ENCODE results near the gene PIK3AP1. TPM values are rescaled to one million over a fixed set of nuclear protein-coding genes. Genes with fewer than 3 reads are reported as not detected.
"Not testable (repeated sequence)": the region's sequence is repeated elsewhere in the genome, so short reads cannot be mapped to it uniquely, and the experiment has no call there.

Gene PIK3AP1
- total RNA-seq, 6 donors from 2014 or later: 22.0 to 64.8 (median 34.6) TPM

DNA sequence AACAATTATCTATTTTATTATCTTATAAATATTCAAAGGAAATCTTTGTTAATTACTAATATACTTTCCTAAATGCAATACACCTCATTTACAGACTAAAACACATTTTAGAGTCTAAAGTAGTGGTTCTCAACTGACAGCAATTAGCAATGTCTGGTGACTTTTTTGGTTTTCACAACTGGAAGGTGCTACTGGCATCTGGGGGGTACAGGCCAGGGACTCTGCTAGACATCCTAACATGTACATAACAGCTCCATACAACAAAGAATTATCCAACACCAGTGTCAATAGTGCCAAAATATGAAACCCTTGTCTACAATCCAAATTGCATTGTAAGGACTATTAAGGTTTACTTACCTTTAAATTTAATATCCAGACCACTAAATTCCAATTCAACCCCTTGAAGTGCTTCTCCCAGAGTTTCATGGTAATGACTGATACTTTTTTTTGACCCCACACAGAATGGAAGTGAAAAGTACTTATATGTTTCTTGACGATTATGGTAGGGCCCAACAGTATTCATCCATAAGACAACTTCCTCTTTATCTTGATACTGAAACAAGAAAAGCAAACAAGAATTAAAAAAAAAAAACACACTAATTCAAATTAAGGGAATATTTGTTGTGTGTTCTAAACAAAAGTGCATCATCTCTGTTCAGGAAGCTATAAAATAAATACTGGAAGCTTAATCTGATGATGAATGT is 143.9 kb downstream of the PIK3AP1 start:
- no peaks in the 10 kb centered on the region for H3K9me3 ChIP-seq
- no peak for ATAC-seq (ENCODE audit: low FRiP score in 2 of 2)
- DNase-seq: no peak
- no peak overlapping the region for H3K27ac ChIP-seq
- no peaks in the 10 kb centered on the region for H3K27me3 ChIP-seq
- H3K36me3 ChIP-seq: peaks cover 0 to 15% (median 0%) of the 10 kb centered on the region in 4 donors
- WGBS, 2 donors: 26 to 45% methylated on average over 1 of the region's 1 CpG
- TF ChIP-seq POLR2A (IDR thresholded peaks at IDR 0.05) (no peak), POLR2AphosphoS5 (IDR thresholded peaks at IDR 0.05) (no peak), EP300 (IDR thresholded peaks at IDR 0.05) (no peak)
- TF ChIP-seq, protein P1, sequence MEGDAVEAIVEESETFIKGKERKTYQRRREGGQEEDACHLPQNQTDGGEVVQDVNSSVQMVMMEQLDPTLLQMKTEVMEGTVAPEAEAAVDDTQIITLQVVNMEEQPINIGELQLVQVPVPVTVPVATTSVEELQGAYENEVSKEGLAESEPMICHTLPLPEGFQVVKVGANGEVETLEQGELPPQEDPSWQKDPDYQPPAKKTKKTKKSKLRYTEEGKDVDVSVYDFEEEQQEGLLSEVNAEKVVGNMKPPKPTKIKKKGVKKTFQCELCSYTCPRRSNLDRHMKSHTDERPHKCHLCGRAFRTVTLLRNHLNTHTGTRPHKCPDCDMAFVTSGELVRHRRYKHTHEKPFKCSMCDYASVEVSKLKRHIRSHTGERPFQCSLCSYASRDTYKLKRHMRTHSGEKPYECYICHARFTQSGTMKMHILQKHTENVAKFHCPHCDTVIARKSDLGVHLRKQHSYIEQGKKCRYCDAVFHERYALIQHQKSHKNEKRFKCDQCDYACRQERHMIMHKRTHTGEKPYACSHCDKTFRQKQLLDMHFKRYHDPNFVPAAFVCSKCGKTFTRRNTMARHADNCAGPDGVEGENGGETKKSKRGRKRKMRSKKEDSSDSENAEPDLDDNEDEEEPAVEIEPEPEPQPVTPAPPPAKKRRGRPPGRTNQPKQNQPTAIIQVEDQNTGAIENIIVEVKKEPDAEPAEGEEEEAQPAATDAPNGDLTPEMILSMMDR (IDR thresholded peaks at IDR 0.05): no peak
- H3K4me1 ChIP-seq: peaks cover 18 to 39% (median 27%) of the 10 kb centered on the region in 4 donors
- H3K4me3 ChIP-seq: no peak overlapping the region

GRCh38 chr10:96574564-96574963 is 145.8 kb downstream of the PIK3AP1 start:
- not testable (repeated sequence) for H3K4me3 ChIP-seq; H3K27ac ChIP-seq; H3K9me3 ChIP-seq; ATAC-seq (ENCODE audit: low FRiP score in 2 of 2); H3K27me3 ChIP-seq; DNase-seq
- peaks cover 11 to 30% (median 20%) of the 10 kb centered on the region in 4 donors for H3K4me1 ChIP-seq
- 97 to 100% methylated on average over 2 of the region's 2 CpGs for WGBS, 2 donors
- H3K36me3 ChIP-seq: peaks cover 0 to 18% (median 0%) of the 10 kb centered on the region in 4 donors

DNA sequence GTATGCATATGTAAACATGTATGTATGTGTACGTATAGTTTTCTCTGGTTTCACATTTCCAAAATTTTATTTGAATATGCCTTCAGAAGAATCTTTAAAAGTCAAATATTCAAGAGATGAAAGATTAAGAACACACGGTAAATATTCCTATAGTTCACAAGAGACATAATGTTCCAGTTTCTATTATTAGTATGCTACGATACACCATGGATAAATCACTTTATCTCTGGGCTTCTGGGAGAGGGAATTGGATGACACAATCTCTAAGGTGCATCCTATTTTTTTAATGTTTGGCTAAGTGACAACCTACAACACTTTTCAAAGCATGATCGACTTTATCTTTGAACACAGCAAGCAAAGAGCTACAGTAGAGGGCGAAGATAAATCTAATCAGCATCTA is 147.3 kb downstream of the PIK3AP1 start:
- Histone ChIP-seq H3K27me3 (no peaks in the 10 kb centered on the region), H3K4me3 (no peak overlapping the region), H3K4me1 (peaks cover 11 to 26% (median 22%) of the 10 kb centered on the region in 4 donors), H3K36me3 (peaks cover 0 to 22% (median 0%) of the 10 kb centered on the region in 4 donors), H3K9me3 (no peaks in the 10 kb centered on the region), H3K27ac (no peak overlapping the region)
- 90% methylated on average over 5 of the region's 5 CpGs for WGBS, 2 donors
- DNase-seq (no peak), ATAC-seq (ENCODE audit: low FRiP score in 2 of 2) (no peak)
- no peak for TF ChIP-seq POLR2A (IDR thresholded peaks at IDR 0.05)
- TF ChIP-seq, protein P1 (IDR thresholded peaks at IDR 0.05): no peak
- TF ChIP-seq EP300 (IDR thresholded peaks at IDR 0.05): no peak
- TF ChIP-seq POLR2AphosphoS5 (IDR thresholded peaks at IDR 0.05): no peak

DNA sequence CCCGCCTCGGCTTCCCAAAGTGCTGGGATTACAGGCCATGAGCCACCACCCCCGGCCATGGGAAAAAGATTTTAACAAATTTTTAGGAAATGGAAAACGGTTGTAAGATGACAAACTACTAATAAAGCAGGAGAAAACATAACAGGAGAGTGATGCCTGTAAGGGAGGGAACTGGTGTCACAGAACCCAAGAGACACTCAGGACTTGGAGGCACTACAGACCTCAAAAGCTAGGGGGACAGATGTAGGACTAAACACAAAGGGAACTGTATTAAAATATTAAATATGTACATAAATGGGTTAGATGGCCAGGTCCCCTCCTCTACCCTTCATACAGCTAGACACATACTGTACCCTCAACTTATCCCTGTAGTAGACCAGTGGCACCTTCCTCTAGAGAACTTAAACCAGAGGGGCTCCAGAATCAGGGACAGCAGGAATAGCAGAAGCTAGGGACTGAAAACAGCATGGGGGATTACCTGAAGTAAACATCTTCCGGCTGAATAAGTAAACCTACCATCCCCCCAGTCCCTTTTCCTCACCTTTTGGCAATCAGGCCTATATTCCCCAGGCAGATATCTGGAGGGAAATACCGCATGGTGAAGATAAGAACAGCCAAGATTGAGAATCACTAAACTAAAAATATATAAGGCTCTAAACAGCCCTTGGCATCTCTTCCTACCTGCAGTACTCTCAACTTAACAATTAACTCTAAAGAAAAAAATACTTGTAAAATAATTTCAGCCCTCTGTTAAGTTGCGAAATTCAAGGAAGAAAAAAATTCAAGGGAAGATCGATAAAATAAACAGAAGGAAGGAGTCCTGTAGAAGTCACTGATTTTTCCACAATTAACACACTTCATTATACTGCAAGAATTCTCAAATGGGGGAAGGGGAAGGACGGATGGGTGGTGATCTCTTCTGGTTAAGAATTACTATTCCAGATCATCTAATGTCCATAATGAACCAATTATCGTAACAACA is 149.0 kb downstream of the PIK3AP1 start:
- Histone ChIP-seq H3K9me3 (no peaks in the 10 kb centered on the region), H3K36me3 (peaks cover 0 to 22% (median 0%) of the 10 kb centered on the region in 4 donors), H3K27ac (no peak overlapping the region), H3K4me3 (no peak overlapping the region), H3K27me3 (no peaks in the 10 kb centered on the region), H3K4me1 (peaks cover 4 to 14% (median 10%) of the 10 kb centered on the region in 4 donors)
- no peak for DNase-seq
- TF ChIP-seq, protein P1 (IDR thresholded peaks at IDR 0.05): no peak
- TF ChIP-seq EP300 (IDR thresholded peaks at IDR 0.05) (no peak), POLR2AphosphoS5 (IDR thresholded peaks at IDR 0.05) (no peak), POLR2A (IDR thresholded peaks at IDR 0.05) (no peak)
- WGBS, 2 donors: 86 to 87% methylated on average over 10 of the region's 10 CpGs
- no peak for ATAC-seq (ENCODE audit: low FRiP score in 2 of 2)

- TF ChIP-seq EP300 (IDR thresholded peaks at IDR 0.05) (no peak), POLR2A (IDR thresholded peaks at IDR 0.05) (no peak), POLR2AphosphoS5 (IDR thresholded peaks at IDR 0.05) (no peak)
- TF ChIP-seq, protein P1 (IDR thresholded peaks at IDR 0.05): no peak
- H3K27me3 ChIP-seq: no peaks in the 10 kb centered on the region
- WGBS, 2 donors: 90 to 93% methylated on average over 6 of the region's 6 CpGs
- H3K27ac ChIP-seq: no peak overlapping the region
- DNase-seq: no peak
- peaks cover 0 to 16% (median 0%) of the 10 kb centered on the region in 4 donors for H3K36me3 ChIP-seq
- ATAC-seq (ENCODE audit: low FRiP score in 2 of 2): no peak
- H3K4me3 ChIP-seq: no peak overlapping the region
- peaks cover 6 to 18% (median 11%) of the 10 kb centered on the region in 4 donors for H3K4me1 ChIP-seq
- no peaks in the 10 kb centered on the region for H3K9me3 ChIP-seq
Measured at GRCh38 chr10:96570511-96570910, 149.8 kb downstream of the PIK3AP1 start.

All from upper lobe of left lung (tissue), 6 donors.